GM18861 (cell line): ENCODE results near the gene SNX3.
"Not testable (repeated sequence)": the region's sequence is repeated elsewhere in the genome, so short reads cannot be mapped to it uniquely, and the experiment has no call there.

Source experiments
- ATAC-seq: cut with Tn5 transposase; IDR thresholded peaks from one replicate; pipeline ENCODE4 v1.9.1; 2021; ENCODE audit not compliant: unreplicated experiment

The SNX3 gene

GRCh38 chr6:108263371-108263770 lies 2.5 kb upstream of the SNX3 start:
- ATAC-seq: no peak

GRCh38 chr6:108260126-108260808 lies 573 bp downstream of the SNX3 start:
- no peak for ATAC-seq

- ATAC-seq: no peak
These were observed 6.1 kb downstream of the SNX3 start for GRCh38 chr6:108254433-108255410.

GRCh38 chr6:108253241-108253640 lies 7.6 kb downstream of the SNX3 start:
- no peak for ATAC-seq

GRCh38 chr6:108252055-108252454 lies 8.8 kb downstream of the SNX3 start:
- no peak for ATAC-seq

GRCh38 chr6:108251252-108251651 lies 9.6 kb downstream of the SNX3 start:
- no peak for ATAC-seq

GRCh38 chr6:108250240-108250866 lies 10.5 kb downstream of the SNX3 start:
- ATAC-seq: no peak

- no peak for ATAC-seq
These were observed 12.8 kb downstream of the SNX3 start for GRCh38 chr6:108247965-108248536.

GRCh38 chr6:108245095-108245494 lies 15.7 kb downstream of the SNX3 start:
- not testable (repeated sequence) for ATAC-seq

GRCh38 chr6:108243836-108244235 lies 17.0 kb downstream of the SNX3 start:
- no peak for ATAC-seq

DNA sequence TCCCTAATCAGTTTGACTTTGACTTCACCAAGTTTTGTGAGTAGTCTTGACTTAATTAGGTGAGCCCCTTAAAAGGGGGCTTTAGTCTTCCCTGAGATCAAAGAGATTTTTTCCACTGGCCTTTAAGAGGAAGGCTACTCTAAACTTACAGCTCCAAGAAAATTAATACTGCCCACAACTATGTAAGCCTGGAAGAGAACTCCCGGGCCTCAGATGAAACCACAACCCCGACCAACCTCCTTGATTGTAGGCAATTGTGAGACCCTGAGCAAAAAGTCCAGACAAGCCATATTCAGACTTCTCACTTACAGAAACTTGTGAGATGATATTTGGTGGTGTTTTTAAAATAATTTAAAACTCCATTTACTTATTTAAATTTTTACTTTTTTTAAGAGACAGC lies 18.1 kb downstream of the SNX3 start:
- ATAC-seq: no peak

DNA sequence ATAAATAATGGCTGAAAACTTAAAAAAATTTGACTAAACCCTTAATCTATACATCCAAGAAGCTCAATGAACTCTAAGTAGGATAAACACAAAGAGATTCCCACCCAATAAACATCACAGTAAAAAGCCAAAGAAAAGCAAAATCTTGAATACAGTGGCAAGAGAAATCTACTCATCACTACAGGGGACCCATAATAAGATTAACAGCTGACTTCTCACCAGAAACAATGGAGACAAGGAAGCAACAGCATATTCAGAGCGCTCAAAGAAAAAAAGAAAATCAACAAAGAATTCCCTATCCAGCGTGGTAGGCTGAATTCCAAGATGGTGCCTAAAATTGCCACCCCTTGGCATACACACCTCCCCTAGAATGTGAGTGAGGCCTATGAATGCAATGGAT lies 18.6 kb downstream of the SNX3 start:
- ATAC-seq: no peak

GRCh38 chr6:108238322-108238721 lies 22.5 kb downstream of the SNX3 start:
- ATAC-seq: no peak

DNA sequence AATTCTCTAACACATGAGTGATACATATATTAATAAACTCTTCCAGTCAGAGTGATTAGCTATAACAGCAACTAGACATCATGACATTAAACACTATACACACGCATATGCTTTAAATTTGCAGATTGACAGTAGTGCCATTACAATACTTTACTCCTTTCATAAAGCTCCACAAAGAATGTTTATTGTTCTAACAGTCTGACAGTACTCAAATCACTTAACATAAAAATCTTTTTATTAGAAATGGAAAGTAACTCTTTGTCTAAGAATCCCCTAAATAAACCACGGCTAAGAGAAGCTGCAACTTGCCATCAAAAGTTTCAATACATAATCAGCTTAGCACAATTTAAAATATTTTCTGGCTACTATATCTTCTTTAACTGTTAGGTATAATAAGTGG lies 24.0 kb downstream of the SNX3 start:
- ATAC-seq: no peak

GRCh38 chr6:108235127-108235526 lies 25.7 kb downstream of the SNX3 start:
- no peak for ATAC-seq

DNA sequence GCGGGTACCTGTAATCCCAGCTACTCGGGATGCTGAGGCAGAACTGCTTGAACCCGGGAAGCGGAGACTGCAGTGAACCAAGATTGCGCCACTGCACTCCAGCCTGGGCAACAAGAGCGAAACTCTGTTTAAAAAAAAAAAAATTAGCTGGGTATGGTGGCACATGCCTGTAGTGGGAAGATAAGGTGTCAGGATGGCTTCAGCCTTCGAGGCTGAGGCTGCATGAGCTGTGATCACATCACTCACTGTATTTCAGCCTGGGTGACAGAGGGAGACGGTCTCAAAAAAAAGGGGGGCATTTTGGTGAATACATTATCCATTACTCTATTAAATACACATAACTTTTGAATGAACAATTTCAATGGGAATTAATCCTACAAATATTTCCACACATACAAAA lies 32.4 kb downstream of the SNX3 start:
- ATAC-seq: no peak

DNA sequence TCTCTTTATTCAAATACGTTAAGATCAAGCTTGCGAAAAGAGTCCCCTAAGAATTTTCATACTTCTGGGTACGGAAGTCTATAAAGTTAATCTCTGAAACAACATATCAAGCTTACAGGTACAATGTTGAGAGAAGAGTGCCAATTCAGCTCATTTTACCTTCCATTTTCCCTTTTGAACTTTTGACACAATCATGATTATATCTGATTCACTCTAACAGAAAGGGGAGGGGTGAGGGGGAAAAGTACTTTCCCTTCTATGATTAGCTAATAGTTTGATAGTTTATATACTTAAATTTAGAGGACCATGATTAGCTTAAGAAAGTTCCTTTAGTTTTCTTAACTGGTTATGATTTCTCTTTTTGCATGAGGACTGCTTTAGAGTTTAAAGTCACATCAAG lies 33.5 kb downstream of the SNX3 start:
- no peak for ATAC-seq

DNA sequence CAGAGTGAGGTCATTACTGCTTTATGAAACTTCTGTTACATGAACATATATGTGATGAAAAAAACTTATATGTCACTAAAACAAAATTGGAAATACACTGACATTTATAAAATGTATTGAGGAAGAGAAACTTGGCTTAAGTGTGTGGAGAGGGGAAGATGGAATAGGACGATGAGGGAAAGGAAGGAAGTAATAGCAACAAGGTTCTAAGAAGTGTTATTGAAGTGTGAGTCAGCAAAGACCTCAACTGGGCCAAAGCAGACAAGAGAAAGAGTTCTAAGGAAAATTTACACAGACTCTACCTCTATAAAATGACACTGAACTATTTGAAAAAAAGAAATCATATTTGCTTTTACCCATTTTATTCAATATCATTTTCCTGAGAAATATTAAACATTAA lies 38.3 kb downstream of the SNX3 start:
- ATAC-seq: no peak

GRCh38 chr6:108222064-108222463 lies 38.8 kb downstream of the SNX3 start:
- ATAC-seq: no peak

DNA sequence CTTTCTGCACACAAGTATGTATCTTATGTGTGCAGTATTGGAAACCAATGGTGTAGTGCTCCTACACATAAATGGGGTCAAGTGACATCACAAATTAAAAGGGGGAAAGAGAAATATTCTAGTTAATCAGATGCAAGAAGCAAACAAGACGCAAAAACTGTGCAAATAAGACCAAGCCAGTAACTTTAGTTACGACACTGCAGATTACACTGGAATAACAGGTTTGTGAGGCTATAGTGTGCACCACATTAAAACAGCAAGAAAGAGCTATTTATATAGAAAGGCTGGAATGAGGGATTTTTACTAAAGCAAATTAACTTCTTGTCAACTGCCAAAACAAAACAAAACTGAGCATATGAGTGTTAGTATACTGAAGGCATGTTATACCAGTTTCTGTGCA lies 49.2 kb downstream of the SNX3 start:
- no peak for ATAC-seq

DNA sequence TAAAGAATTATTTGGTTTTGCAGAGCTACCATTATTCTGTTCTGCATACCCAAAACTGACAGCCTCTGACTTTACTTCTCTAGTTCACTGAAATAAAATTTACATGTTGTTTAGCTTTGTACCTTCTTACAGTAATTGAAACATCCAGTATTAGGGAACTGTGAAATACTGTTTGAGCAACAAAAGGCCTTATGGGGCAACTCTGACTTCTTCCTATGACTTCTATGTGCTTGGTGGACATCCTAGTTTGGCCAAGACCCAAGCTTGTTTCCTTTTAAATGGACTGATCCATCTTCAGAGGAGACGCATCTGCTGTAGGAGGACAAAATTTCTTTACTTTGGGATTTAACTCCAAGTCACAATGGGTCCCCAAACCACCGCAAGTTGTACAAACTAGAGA lies 50.3 kb downstream of the SNX3 start:
- no peak for ATAC-seq
